Fibroblast of peridontal ligament (primary cell): ENCODE results near the gene KCNQ5.
"Not testable (repeated sequence)": the region's sequence is repeated elsewhere in the genome, so short reads cannot be mapped to it uniquely, and the experiment has no call there.

Experiments
- DNase-seq: peaks from one replicate; pipeline ENCODE4 v3.0.0-alpha.2; 2010; ENCODE audit errors: extremely low read depth

The KCNQ5 gene

GRCh38 chr6:72621291-72622093, at the start of gene KCNQ5:
KCNQ5 (plus strand) TSS chr6:72622064.
- peak; percentile 13 for DNase-seq

GRCh38 chr6:72579865-72580264, 42.0 kb upstream of the KCNQ5 start:
- no peak for DNase-seq

DNA sequence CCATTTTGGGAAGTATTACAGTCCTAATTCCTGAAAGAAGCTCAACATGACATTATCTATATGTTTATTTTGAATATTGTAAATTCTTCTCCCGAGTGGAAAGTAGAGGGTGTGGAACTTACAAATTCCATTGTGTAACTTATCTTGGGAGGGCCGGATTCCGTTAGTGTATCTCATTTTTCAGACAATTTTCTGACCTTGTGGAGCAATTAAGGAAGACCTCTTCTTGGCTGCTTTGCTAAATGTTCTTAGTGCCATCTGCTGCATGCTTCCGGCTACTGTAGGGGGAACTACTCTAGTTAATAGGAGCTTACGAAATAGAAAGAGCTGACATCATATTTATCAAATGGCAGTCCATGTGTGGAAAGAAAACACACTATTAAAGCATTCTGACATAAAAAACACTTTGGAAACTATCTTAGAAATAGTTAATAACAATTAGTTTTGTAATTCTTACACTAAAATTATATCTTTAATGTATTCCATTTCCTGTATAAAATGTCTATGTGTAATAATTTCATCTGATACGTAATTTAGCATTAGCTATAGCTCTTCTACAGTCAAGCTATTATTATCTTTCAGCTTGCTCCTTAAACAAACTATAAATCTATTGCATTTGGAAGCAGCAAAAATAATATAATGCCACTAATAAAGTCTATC, 41.5 kb upstream of the KCNQ5 start:
- DNase-seq: peak; percentile 94

- not testable (repeated sequence) for DNase-seq
These were observed 40.9 kb upstream of the KCNQ5 start for GRCh38 chr6:72580950-72581349.

GRCh38 chr6:72588155-72588554, 33.7 kb upstream of the KCNQ5 start:
- DNase-seq: no peak

DNA sequence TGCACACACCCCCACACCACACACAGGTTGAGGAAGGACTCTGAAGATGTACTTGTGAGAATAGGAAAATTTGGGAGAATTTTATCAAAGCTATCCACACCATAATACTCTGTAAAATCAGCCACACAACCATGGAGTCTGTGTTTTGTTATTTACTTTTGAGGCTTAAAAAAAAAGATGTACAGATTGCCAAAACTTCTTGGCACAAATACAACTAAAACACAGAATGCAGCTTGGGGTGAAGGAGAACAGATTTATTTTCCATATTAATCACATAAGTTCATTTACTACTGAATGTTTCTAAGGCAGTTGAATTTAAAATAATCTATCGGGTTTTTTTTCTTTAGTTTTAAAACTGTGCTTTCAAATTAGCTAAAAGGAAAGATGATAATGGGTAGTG, 32.8 kb upstream of the KCNQ5 start:
- DNase-seq: peak; percentile 64

DNA sequence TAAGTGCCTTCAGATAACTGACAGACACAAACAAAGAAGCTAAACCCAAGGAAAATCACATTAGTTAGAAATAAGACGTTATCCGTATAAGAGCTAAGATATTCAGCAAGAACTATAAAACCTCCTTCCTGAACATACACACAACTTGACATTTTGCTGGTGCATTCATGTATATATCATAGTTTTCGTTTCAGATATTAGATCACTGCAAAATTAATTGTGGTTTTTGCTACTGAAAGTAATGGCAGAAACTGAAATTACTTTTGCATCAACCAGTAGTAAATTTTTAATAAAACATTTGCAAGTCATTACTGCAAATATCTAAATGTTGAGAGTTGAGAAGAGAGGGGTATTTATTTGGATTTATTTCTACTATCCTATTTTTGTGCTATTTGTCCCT, 26.1 kb upstream of the KCNQ5 start:
- DNase-seq: no peak

GRCh38 chr6:72616406-72617015, 5.4 kb upstream of the KCNQ5 start:
- peak; percentile 82 for DNase-seq

DNA sequence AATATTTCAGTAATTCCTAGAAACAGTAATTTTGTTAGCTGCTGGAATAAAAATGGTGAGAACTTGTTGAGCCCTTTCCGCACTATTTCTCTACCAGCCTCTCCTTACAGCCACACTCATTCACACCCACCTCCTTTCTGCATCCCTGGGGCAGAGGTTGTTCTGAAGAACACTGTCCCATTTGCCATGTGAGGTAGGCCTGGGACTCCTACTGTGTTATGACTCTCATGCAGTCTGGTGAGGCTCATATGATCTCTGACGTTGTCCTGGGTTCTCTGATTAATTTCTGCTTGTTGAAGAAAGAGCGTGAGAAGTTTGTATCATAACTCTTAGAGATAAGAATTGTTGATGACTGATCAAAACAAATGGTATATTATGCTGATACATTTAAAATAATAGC, 4.1 kb upstream of the KCNQ5 start:
- DNase-seq: no peak

DNA sequence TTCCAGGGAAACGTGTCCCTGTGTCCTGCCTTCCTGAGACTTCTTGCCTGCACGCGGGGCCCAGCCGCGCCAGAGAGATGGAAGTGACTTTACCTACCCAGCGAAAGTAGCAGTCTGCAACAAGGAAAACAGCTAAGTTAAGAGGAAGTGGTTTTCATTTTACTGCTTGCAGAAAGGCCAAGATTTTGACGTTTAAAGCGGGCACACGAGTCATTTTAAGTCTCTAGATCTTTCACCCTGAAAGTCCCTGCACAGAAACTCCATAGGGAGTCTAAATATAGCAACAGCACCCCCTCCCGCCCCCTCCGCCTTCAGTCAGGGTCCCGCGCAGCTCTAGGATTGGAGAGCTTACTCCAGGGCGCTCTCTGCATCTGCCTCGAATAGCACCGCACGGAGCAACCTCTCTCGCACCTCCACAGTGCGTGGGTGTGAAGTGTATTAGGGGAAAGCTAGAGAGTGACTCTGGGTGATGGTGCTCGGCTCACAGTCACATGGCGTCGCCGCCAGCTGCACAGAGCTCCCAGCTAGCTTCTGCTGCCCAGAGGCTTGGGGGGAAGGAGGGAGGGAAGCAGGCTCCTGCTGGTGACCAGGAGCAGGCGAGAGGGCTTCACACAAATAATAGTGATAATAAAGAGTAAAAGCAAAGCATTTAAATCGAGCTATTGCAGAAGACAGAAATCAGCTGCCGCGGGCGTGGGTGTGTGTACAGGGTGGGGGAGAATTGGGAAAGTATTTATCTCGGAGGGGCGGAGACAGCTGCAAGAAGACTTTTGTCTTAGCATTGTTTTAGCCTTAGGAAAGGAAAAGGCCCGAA, 1.8 kb upstream of the KCNQ5 start:
- DNase-seq: no peak

- DNase-seq: no peak
These were observed 983 bp upstream of the KCNQ5 start for GRCh38 chr6:72620871-72621290.

DNA sequence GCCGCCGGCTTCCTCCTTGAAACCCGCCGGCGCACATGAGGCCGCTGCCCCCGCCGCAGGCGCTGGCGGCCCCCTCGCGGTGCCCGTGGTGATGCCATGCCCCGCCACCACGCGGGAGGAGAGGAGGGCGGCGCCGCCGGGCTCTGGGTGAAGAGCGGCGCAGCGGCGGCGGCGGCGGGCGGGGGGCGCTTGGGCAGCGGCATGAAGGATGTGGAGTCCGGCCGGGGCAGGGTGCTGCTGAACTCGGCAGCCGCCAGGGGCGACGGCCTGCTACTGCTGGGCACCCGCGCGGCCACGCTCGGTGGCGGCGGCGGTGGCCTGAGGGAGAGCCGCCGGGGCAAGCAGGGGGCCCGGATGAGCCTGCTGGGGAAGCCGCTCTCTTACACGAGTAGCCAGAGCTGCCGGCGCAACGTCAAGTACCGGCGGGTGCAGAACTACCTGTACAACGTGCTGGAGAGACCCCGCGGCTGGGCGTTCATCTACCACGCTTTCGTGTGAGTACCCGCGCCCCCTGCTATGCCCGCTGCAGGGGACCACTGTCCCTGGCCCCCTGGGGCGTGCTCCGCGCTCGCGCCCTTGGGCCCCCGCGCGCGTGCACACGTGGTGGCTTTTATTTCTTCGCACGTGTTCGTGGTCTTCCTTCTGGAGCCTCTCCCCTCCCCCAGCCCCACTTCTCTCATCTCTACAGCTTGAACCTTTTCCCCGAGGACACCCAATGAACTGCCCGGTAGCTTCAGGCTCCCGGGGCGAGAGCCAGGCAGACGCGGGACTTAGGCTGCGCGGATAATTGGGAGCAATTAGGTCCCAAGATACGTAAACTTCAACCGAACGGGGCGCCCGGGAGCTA, 453 bp downstream of the KCNQ5 start:
- peak; percentile 22 for DNase-seq

GRCh38 chr6:72623808-72624207, 1.9 kb downstream of the KCNQ5 start:
- peak; percentile 14 for DNase-seq

DNA sequence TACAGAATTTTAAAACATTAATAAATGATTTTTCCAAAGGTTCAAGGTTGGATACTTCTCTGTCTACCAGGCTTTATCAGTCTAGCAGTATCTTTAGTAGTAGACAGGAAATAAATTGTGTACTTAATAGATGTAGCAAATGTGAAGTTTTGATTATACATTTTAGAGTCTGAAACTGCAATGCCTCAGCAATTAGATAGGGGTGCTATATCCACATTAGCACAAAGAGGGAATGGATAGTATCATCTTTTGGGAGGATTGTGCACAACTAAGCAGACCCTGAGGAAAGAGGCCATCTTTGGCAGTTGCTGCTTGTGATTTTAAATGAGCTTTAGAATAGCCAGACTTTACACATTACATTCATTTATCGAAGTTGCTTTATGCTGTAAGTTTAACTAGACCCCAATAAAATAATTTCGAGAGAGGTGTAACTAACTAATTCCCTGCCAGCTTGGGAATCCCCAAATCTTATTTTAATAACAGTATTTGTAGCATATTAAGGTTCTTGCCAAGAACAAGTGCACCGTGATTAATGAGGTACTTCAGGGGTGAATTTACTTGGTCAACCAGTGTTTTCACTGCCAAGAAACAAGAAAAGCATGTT, 2.8 kb downstream of the KCNQ5 start:
- peak; percentile 40 for DNase-seq

DNA sequence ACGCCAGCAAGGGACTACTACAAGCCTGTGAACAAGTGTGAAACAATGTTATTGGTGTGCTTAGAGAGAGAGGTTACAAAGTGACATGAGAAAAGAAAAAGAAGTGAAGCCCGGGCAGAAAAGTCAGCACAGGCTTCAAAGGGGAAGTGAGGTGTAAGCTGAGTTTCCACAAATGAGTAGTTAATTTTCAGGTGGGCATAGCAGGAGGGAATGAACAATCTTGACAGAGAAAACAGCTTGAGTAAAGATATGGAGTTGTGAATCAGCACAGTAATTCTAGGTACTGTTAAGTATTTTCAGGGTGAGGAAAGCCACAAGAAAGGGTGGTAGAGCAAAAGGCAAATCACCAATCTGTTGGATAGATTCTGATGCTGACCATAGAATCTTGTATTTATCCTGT, 4.3 kb downstream of the KCNQ5 start:
- no peak for DNase-seq

DNA sequence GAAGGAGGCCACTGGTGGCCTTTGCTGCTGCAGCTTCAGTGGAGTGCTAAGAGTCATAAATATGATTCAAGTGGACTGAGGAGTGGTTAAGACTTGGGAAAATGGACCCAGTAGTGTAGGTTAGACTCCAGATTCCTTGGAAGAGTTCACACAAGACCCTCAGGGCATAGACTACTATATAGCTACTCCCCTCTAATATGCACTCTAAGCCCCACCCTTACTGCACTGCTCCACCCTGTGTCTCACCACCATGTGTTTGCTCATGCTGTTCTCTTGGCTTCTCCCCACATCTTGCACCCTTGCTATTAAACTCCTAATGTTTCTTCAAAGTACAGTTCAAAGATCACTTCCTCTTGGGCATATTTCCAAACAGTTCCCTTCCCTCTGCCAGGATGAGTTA, 5.7 kb downstream of the KCNQ5 start:
- DNase-seq: no peak

- DNase-seq: peak; percentile 77
These were observed 9.6 kb downstream of the KCNQ5 start for GRCh38 chr6:72631480-72631879.

- no peak for DNase-seq
These were observed 13.8 kb downstream of the KCNQ5 start for GRCh38 chr6:72635636-72636035.

DNA sequence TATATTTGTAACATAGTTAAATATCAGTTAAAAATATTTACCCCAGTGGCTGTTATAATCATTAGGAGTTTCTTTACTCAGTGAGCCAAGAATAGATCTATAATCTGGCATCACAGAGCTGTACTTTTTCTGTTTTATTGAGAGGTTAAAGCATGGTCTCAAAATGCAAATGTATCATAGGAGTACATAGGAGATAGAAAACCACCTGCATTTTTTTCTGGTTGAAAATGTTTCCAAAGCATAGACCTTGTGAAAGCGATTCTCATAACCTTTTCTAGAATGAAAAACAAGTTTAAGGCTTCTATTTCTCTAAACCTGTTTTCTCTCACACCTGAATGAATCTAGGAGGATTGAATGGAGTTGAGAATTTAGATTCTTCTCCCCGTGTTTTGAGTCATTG, 14.4 kb downstream of the KCNQ5 start:
- DNase-seq: no peak

GRCh38 chr6:72636786-72637185, 14.9 kb downstream of the KCNQ5 start:
- no peak for DNase-seq
